ENCODE measurements around the gene SRPK3.
A peak's percentile ranks its signal among the peaks of the same experiment; 100 is the strongest.
"Not testable (repeated sequence)": the region's sequence is repeated elsewhere in the genome, so short reads cannot be mapped to it uniquely, and the experiment has no call there.

The SRPK3 gene

DNA sequence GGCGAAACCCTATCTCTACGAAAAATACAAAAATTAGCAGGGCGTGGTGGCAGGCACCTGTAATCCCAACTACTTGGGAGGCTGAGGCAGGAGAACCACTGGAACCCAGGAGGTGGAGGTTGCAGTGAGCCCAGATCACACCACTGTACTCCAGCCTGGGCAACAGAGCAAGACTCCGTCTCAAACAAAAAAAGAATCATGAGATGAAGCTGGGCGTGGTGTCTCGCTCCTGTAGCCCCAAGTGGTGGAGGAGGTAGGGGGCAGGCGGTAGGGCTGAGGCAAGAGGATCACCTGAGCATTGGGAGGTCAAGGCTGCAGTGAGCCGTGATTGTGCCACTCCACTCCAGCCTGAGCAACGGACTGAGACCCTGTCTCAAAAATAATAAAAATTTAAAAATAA is 37.2 kb downstream of the SRPK3 start:
- H3K27me3 ChIP-seq (ENCODE audit: control insufficient read depth, insufficient read depth, low read length), result not testable (repeated sequence)

DNA sequence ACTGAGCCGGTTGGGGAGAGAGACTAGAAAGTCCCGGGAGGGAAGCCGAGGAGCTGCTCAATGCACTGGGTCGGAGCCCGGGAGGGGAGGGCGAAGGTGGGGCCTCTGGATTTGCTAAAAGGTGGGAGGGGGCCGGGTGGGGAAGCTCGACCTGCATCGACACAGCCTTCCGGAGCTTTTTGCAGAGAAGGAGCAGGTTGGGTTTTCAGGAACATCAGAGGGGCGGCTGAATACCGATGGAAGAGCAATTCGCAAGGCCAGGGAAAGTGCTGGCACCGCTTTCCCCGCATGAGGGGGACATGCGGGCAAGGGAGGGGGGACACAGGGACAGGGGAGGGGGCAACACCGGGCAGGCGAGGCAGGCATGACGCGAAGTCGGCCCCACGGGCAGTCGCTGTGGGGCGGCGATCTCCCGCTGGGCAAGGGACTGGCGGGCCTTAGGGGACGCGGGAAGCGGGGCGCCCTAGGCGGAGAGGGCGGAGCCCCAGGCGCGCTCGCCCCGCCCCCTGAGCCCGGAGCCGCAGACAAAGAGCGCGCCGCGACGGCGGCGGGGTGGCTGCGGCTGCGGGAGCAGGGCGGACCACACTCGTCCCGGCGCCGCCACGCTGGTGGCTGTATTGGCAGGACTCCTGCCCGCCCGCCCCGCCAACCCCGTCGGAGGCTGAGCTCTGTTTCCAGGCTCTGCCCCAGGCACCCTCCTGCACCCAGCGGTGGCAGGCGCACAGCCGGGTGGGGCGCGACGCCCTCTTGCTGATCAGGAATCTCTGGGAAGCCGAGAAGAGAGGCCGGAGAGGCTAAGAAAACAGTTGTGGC is 37.9 kb downstream of the SRPK3 start:
- peak overlapping the region; percentile 39; the same call in 1 of the 2 replicates for H3K9ac ChIP-seq (ENCODE audit: low read depth, low read length)
- peak overlapping the region; percentile 48 for H3K4me3 ChIP-seq (ENCODE audit: low read depth, low read length)
- peak overlapping the region; percentile 67 for H3K27ac ChIP-seq (ENCODE audit: low read depth, low read length)
- H3K4me1 ChIP-seq (ENCODE audit: control insufficient read depth, insufficient read depth, low read length), result peaks cover 7% of the 10 kb centered on the region; the same call in 1 of the 2 replicates
- H3K27me3 ChIP-seq (ENCODE audit: control insufficient read depth, insufficient read depth, low read length), result no peaks in the 10 kb centered on the region
- peaks cover 31% of the 10 kb centered on the region for H3K9me3 ChIP-seq (ENCODE audit: control insufficient read depth, insufficient read depth, low read length)
- no peaks in the 10 kb centered on the region for H3K36me3 ChIP-seq (ENCODE audit: control insufficient read depth, insufficient read depth, low read length)

More for the DNA sequence above, 37.2 kb downstream of the SRPK3 start:
- H3K9ac ChIP-seq (ENCODE audit: low read depth, low read length); H3K4me3 ChIP-seq (ENCODE audit: low read depth, low read length); H3K4me1 ChIP-seq (ENCODE audit: control insufficient read depth, insufficient read depth, low read length); H3K27ac ChIP-seq (ENCODE audit: low read depth, low read length); H3K36me3 ChIP-seq (ENCODE audit: control insufficient read depth, insufficient read depth, low read length): not testable (repeated sequence)
- H3K9me3 ChIP-seq (ENCODE audit: control insufficient read depth, insufficient read depth, low read length), result peaks cover 35% of the 10 kb centered on the region

DNA sequence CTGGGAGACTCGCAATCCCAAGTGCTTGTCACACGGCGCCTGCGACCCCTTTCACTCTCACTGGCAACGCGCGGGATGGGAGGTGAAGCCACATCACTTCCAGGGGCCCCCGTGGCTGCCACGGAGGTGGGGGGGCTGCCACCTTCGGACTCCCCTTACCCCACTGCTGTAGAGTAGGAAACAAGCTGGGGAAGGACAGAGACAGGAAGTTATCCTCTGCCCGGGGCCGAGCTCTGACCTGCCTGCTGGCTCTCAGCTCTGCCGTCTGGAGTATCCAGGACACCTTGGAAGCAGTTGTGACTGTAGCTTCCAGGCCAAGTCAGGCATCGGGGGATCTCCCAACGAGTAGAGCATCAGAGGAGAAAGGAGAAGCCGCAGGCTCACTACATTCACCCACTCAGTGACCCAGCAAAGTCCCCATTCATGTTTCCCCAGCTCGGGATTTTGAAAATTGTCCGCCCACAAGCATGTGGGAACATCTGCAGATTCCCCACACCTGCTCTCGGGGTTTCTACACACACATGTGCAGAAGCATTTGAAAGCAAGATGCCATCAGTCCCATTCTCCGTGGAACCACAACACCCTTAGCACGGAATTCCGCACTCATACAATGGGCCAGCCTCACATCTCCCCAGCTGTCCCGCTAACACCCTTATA is 38.7 kb downstream of the SRPK3 start:
- Histone ChIP-seq H3K4me3 (ENCODE audit: low read depth, low read length) (peak overlapping the region; percentile 48), H3K27ac (ENCODE audit: low read depth, low read length) (peak overlapping the region; percentile 67), H3K9me3 (ENCODE audit: control insufficient read depth, insufficient read depth, low read length) (peaks cover 38% of the 10 kb centered on the region), H3K9ac (ENCODE audit: low read depth, low read length) (peak overlapping the region; percentile 39; the same call in 1 of the 2 replicates), H3K36me3 (ENCODE audit: control insufficient read depth, insufficient read depth, low read length) (no peaks in the 10 kb centered on the region), H3K4me1 (ENCODE audit: control insufficient read depth, insufficient read depth, low read length) (peaks cover 7% of the 10 kb centered on the region; the same call in 1 of the 2 replicates), H3K27me3 (ENCODE audit: control insufficient read depth, insufficient read depth, low read length) (no peaks in the 10 kb centered on the region)

DNA sequence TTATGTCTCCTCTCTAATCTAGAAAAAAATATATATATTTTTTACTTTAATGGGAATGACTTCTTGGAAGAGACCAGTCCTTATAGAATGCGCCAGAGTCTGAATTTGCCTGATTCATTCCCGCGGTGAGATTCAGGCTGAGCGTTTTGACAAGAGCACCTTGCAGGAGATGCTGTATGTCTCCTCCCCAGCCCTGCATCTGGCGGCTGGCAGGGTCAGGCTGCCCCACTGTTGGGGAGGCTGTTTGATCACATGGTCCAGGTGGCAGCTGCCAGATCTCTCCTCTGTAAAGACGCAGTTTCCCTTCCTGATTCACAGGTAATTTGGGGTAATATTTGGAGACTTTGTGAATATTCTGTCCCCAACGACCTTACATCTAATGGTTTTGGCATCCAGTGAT is 39.8 kb downstream of the SRPK3 start:
- Histone ChIP-seq H3K27ac (ENCODE audit: low read depth, low read length) (no peak overlapping the region), H3K9ac (ENCODE audit: low read depth, low read length) (no peak overlapping the region), H3K4me1 (ENCODE audit: control insufficient read depth, insufficient read depth, low read length) (peaks cover 14% of the 10 kb centered on the region; the same call in 1 of the 2 replicates), H3K36me3 (ENCODE audit: control insufficient read depth, insufficient read depth, low read length) (no peaks in the 10 kb centered on the region), H3K4me3 (ENCODE audit: low read depth, low read length) (no peak overlapping the region), H3K9me3 (ENCODE audit: control insufficient read depth, insufficient read depth, low read length) (peaks cover 41% of the 10 kb centered on the region), H3K27me3 (ENCODE audit: control insufficient read depth, insufficient read depth, low read length) (no peaks in the 10 kb centered on the region)

DNA sequence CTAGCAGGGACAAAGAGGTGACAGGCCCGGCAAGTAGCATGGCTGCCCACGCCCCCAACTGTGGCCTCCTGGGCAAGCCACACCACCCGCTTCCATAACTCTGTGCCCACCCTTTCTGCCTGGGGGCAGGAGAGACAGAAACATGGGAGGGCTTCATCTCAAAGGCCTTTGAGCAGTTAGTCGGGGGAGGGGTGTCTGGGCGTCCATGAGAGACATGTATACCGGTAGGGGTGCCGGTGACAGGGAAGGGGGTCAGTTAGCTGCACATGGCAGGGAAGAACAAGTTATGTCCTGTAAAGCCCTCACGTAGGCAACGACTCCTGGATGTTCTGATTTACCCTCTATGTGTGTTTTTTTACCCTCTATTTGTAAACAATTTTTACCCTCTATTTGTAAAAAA is 40.2 kb downstream of the SRPK3 start:
- H3K4me3 ChIP-seq (ENCODE audit: low read depth, low read length), result no peak overlapping the region
- H3K27me3 ChIP-seq (ENCODE audit: control insufficient read depth, insufficient read depth, low read length), result no peaks in the 10 kb centered on the region
- peaks cover 17% of the 10 kb centered on the region; the same call in 1 of the 2 replicates for H3K4me1 ChIP-seq (ENCODE audit: control insufficient read depth, insufficient read depth, low read length)
- peaks cover 43% of the 10 kb centered on the region for H3K9me3 ChIP-seq (ENCODE audit: control insufficient read depth, insufficient read depth, low read length)
- no peaks in the 10 kb centered on the region for H3K36me3 ChIP-seq (ENCODE audit: control insufficient read depth, insufficient read depth, low read length)
- no peak overlapping the region for H3K9ac ChIP-seq (ENCODE audit: low read depth, low read length)
- no peak overlapping the region for H3K27ac ChIP-seq (ENCODE audit: low read depth, low read length)

DNA sequence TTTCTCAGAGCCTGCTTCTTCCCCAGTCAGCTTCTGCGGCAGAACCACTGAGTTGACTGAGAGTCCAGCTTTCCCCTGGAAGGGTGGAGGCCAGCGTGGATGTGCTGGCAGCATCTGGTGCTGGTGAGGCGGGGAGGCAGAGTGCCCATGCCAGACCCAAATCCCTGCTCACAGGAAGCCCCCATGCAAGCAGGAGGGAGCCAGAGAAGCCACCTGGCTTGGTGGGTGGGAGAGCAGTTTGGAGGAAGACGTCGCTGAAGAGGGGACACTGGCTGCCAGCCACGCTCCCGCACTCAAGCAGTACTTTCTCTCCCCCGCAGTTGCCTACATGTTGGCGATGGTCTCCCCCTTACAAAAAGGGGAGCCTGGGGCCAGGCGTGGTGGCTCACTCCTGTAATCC is 43.5 kb downstream of the SRPK3 start:
- H3K9ac ChIP-seq (ENCODE audit: low read depth, low read length), result no peak overlapping the region
- no peak overlapping the region for H3K4me3 ChIP-seq (ENCODE audit: low read depth, low read length)
- H3K9me3 ChIP-seq (ENCODE audit: control insufficient read depth, insufficient read depth, low read length), result peaks cover 35% of the 10 kb centered on the region
- H3K27ac ChIP-seq (ENCODE audit: low read depth, low read length), result no peak overlapping the region
- no peaks in the 10 kb centered on the region for H3K27me3 ChIP-seq (ENCODE audit: control insufficient read depth, insufficient read depth, low read length)
- H3K4me1 ChIP-seq (ENCODE audit: control insufficient read depth, insufficient read depth, low read length), result peaks cover 26% of the 10 kb centered on the region
- H3K36me3 ChIP-seq (ENCODE audit: control insufficient read depth, insufficient read depth, low read length), result no peaks in the 10 kb centered on the region

DNA sequence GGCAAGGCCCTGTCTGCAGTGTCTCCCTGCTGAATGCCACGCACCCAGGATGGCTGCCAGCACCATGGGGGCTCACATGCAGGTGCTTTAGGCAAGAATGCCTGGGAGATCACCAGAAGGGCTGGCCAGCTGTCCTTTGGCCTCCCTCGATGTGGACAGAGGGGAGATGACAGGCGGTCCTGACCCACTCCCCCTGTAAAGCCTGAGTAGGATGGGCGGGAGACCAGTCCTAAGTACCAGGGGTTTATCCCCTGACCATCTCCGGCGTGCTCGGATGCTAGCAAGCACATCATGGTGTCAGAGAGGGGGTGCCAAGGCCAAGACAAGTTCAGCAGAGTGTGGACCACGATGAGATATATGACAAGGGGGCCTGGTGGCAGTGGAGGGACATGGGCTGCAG is 44.2 kb downstream of the SRPK3 start:
- Histone ChIP-seq H3K27me3 (ENCODE audit: control insufficient read depth, insufficient read depth, low read length) (no peaks in the 10 kb centered on the region), H3K36me3 (ENCODE audit: control insufficient read depth, insufficient read depth, low read length) (no peaks in the 10 kb centered on the region), H3K9me3 (ENCODE audit: control insufficient read depth, insufficient read depth, low read length) (peaks cover 33% of the 10 kb centered on the region), H3K9ac (ENCODE audit: low read depth, low read length) (no peak overlapping the region), H3K27ac (ENCODE audit: low read depth, low read length) (no peak overlapping the region), H3K4me3 (ENCODE audit: low read depth, low read length) (no peak overlapping the region), H3K4me1 (ENCODE audit: control insufficient read depth, insufficient read depth, low read length) (peaks cover 26% of the 10 kb centered on the region)

DNA sequence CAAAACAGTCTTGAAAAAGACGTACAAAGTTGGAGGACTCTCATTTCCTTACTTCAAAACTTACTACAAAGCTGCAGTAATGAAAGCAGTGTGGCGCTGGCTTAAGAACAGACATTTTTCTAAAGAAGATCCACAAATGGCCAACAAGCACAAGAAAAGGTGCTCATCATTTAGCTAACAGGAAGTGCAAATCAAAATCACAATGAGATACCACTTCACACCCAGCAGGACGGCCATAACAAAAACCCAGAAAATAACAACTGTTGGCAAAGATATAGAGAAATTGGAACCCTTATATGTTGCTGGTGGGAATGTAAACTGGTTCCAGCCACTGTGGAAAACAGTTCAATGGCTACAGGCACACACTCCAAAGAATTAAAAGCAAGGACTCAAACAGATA is 46.2 kb downstream of the SRPK3 start:
- peaks cover 22% of the 10 kb centered on the region for H3K4me1 ChIP-seq (ENCODE audit: control insufficient read depth, insufficient read depth, low read length)
- H3K9ac ChIP-seq (ENCODE audit: low read depth, low read length), result no peak overlapping the region
- peak overlapping the region; percentile 62 for H3K27ac ChIP-seq (ENCODE audit: low read depth, low read length)
- peak overlapping the region; percentile 76 for H3K4me3 ChIP-seq (ENCODE audit: low read depth, low read length)
- H3K36me3 ChIP-seq (ENCODE audit: control insufficient read depth, insufficient read depth, low read length), result no peaks in the 10 kb centered on the region
- peaks cover 7% of the 10 kb centered on the region; the same call in 1 of the 2 replicates for H3K27me3 ChIP-seq (ENCODE audit: control insufficient read depth, insufficient read depth, low read length)
- peaks cover 24% of the 10 kb centered on the region for H3K9me3 ChIP-seq (ENCODE audit: control insufficient read depth, insufficient read depth, low read length)

DNA sequence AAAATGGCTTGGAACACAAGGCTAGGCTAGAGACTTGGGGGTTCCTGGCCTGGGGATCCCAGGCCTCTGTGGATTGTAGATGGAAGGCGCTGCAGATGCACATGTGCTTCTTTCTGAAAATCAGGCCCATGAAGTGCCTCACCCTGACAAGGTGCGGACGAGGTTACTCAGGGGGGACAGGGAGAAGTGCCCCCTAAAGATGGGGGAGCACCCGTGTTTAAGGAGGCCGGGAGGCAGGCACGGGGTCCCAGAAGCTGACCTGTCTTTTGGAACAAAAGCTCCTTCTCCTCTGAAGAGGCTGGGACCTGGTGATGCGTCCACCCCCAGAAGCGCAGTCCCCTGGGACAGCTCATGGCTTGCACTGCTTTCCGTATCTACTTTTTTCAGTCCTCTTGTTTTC is 47.1 kb downstream of the SRPK3 start:
- Histone ChIP-seq H3K4me3 (ENCODE audit: low read depth, low read length) (peak overlapping the region; percentile 76), H3K4me1 (ENCODE audit: control insufficient read depth, insufficient read depth, low read length) (peaks cover 22% of the 10 kb centered on the region), H3K27ac (ENCODE audit: low read depth, low read length) (peak overlapping the region; percentile 83), H3K36me3 (ENCODE audit: control insufficient read depth, insufficient read depth, low read length) (no peaks in the 10 kb centered on the region), H3K9ac (ENCODE audit: low read depth, low read length) (no peak overlapping the region), H3K9me3 (ENCODE audit: control insufficient read depth, insufficient read depth, low read length) (peaks cover 28% of the 10 kb centered on the region), H3K27me3 (ENCODE audit: control insufficient read depth, insufficient read depth, low read length) (peaks cover 7% of the 10 kb centered on the region; the same call in 1 of the 2 replicates)

DNA sequence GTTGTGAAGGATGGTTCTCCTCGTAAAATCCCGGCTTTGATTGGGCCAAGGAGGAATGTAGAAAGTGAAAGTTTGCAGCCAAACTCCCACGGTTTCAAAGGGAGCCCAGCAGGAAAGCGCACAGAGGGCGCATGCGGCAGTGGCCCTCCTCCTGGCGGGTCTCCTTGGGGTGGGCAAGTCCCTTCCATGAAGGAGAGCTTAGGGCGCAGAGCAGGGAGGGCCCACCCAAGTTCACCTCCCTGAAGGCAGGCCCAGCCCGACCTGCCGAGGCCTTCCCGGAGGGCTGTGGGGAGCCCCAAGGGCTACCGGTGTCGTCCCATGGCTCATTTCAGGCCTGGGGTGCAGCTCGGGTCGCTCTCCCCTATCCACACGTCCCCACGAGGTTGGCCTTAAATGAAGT is 47.5 kb downstream of the SRPK3 start:
- Histone ChIP-seq H3K9me3 (ENCODE audit: control insufficient read depth, insufficient read depth, low read length) (peaks cover 28% of the 10 kb centered on the region), H3K36me3 (ENCODE audit: control insufficient read depth, insufficient read depth, low read length) (no peaks in the 10 kb centered on the region), H3K9ac (ENCODE audit: low read depth, low read length) (peak overlapping the region; percentile 33; the same call in 1 of the 2 replicates), H3K27me3 (ENCODE audit: control insufficient read depth, insufficient read depth, low read length) (peaks cover 7% of the 10 kb centered on the region; the same call in 1 of the 2 replicates), H3K4me3 (ENCODE audit: low read depth, low read length) (peak overlapping the region; percentile 76), H3K4me1 (ENCODE audit: control insufficient read depth, insufficient read depth, low read length) (peaks cover 22% of the 10 kb centered on the region), H3K27ac (ENCODE audit: low read depth, low read length) (peak overlapping the region; percentile 83)
